HG03095 (cell line): ENCODE measurements around the gene DUSP15.
"Not testable (repeated sequence)": the region's sequence is repeated elsewhere in the genome, so short reads cannot be mapped to it uniquely, and the experiment has no call there.

Experiments
- ATAC-seq: cut with Tn5 transposase; IDR thresholded peaks from one replicate; pipeline ENCODE4 v1.9.1; 2021; ENCODE audit warnings: moderate library complexity; ENCODE audit not compliant: unreplicated experiment

The DUSP15 gene

DNA sequence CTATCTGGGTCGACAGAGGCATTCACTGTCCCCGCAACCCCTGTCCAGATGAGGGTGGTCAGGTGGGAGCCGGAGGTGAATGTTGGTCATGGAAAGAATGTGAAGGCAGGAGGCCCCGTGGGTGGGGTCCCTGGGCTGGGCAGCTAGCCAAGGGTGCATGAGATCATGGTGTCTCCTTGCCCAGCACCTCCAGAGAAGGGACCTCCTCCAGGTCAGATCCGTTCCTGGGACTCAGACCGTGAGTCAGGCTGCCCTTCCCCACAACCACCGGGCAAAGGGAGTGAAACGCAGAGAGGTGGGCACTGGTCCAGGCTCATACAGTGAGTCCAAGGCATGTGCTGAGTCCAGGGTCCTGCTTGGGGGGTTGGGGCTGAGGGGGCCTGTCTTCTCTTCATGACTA is 28.4 kb downstream of the DUSP15 start:
- ATAC-seq, result no peak

DNA sequence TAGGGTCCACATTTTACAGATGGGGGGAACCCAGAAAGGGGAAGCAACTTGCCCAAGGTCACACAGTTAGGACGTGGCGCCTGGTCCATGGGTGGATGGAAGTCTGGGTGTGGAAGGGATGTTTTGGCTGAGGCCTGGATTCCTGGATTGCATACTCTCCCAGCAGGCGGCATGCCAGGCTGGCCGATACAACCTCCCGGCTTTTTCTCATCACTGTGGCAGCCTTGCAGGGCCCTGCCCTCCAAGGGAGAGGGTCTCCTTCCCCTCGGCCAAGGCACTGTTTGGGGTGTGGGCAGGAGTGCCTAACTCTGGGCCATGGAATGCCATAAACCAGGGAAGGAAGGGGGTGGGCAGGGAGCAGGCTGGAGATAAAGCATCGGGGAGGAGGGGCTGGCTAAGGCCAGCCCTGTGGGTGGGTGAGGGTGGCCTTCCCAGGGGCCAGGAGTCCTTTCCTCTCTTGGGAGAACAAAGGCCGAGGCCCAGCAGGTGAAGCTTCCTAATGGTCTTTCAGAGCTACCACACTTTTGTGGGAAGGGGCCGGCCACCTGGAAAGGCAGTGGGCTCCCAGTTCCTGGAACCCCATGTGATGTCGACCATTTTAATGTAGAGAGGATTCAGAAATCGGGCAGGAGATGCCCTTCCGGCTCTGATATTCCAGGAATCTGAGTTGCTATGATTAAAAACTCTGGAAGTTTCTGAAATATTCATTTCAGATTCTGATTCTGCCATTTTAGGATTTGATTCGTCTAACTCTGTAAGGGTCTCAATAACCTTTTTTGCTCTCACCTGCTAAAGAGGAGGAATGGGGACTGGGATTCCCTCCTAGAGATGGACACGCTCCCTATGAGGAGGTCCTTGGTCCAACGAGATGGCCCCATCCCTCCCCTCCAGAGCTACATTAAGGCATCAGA is 29.2 kb downstream of the DUSP15 start:
- ATAC-seq, result no peak

DNA sequence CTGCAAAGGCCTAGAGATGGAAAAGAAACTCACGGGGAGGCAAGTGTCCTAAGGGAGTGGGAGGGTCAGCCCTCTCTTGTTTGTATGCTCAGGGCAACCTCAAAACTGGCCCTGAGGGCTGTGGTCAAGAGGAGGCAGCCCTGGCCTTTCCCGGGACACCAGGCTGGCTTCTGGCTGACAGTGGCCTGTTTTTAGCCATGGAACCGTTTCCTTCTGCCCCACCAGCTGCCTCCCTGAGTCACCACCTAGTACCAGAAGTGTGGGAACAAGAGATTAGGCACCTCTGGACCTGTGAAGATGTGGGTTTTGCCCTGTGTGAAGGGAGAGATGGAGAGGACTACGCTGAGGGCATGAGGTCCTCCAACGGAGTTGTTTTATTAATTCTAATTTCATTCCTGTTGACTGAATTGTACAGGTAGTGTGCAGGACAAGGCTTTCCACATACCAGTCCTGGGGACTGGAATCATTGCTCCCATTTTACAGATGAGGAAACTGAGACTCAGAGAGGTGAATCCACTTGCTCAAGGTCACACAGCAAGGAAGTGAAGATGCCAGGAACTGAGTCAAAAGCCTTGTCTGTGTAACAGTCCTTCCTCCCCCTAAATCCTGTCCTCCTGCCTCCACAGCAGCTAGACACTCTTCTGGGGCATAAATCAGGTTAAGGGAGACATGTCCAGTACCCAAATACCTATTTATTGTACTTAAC is 30.4 kb downstream of the DUSP15 start:
- no peak for ATAC-seq

DNA sequence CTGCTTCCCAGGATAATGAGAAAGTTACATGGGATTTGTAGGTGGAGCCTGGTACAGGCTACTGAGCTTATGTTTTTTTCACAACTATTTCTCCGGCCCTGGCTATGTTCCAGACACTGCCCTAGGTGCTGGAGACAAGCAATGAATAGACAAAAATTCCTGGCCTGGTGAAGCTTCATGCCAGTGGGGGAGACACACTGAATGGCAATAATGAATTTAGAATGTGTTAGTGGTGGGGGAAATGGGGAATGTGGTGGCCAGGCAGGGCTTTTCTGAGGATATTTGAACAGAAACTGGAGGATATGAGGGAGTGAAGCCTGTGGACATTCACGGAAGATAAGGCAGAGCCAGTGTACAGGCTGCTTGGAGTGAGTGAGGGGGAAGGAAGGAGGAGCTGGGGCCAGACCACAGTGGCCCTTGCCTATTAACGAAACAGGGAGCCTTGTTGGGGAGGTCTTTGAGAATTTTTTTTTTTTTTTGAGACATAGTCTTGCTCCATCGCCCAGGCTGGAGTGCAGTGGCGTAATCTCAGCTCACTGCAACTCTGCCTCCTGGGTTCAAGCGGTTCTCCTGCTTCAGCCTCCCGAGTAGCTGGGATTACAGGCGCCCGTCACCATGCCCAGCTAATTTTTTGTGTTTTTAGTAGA is 31.6 kb downstream of the DUSP15 start:
- no peak for ATAC-seq

DNA sequence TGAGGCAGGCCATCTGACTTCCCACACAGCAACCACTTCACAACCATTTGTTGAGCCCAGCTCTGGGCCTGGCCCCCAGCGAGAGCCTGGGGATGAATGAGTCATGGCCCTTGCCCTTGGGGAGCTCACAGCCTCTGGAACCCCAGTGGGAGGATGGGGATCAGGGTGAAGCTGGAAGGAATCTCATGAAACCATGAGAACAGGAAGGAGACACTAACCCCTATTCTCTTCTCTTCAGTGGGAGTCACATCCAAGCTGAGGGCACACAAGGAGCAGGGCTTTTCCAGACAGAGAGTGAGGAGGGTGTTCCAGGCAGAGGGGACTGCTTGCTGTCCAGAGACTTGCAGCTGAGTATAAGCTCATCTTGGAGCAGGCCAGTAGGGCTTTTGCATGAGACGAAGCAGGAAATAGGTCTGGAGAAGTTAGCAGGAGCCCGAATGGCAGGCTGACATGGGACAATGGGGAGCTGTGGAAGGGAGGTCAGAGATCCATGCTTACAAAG is 32.4 kb downstream of the DUSP15 start:
- no peak for ATAC-seq

DNA sequence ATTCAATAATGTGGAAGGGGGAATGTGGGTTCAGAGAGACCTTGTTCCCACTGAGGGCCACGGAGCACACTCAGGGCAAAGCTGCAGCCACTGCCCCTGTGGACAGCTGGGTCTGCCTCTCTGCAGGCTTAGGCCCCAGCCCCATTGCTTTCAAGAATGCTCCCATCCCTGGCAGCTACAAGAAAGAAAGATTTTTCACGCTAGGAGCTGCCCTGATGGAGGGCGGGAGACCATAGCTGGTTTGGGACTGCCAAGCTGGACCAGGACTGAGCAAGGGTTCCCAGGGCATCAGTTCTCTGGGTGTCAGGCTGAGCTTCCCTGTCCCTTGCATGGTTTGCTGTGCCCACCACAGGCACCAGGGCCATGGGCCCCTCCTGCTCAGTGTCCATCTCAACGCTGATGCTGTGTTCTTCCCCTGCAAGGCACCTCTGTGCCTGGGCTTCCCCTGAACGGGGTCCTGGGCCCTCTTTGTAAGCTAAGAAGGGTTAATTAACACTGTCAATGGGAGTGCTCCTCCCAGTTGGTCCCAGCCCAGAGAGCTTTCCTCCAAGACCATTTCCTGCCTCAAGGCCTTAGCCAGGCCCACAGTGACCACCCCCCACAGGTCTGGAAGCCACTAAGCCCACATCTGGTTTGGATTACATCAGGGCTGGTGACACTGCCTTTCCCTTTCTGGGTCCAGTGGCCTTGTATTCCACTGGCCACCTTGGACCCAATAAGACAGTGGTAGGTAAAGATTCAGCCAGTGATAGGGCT is 33.3 kb downstream of the DUSP15 start:
- no peak for ATAC-seq

DNA sequence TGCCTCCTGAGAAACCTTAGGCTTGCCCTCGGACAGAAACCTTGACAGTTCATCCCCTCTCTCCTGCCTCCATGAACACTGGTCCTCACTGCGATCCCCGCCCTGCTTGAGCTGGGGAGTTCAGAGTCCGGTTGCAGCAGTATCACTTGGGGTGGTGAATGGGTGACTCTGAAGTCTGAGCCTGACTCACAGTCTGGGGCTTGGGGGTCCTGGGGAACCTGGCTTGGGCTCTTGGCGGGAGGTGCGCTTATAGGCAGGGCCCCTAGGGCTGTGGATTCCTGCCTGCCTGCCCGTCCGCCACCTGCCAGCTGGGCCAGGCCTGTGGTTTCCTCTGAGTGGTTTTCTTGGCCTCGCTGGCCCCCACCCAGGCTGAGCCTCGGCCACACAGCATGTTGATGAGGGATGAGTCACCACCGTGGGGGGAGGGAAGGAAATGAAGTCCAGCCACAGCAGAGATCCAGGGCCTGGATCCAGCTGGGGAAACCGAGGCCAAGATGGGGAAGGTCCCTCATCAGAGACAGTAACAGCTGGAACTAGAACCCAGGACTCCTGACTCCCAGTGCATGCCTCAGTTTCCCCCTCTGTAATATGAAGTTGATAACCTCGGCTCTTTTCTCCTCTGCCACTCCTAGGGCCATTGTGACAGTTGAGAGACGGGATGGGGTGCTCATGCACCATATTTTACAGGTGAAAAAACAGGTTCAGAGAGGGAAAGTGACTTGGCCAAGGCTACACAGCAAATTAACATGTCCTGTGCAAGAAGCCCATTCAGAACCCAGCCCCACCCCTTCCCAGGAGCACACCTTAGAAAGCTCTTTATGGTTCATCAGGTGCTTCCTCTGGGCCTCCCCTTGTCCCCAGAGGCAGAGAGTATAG is 34.1 kb downstream of the DUSP15 start:
- ATAC-seq, result peak; percentile 61

DNA sequence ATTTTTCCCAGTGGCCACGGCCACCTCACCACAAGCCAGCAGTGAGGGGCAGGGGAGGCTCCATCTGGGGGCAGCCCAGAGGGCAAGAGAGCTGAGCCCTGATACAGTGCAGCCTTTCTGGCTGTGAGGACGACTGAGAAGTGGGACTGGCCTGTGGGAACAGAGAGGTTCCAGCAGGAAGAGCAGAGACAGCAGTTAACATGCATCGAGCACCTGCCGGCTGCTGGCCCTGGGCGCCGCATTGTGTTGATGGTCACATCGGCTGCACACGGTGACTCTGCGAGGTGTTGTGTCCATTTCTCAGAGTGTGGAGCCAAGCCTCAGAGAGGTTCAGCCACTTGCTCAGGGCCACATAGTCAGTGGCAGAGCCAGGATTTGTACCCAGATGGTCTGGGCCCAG is 34.8 kb downstream of the DUSP15 start:
- no peak for ATAC-seq

DNA sequence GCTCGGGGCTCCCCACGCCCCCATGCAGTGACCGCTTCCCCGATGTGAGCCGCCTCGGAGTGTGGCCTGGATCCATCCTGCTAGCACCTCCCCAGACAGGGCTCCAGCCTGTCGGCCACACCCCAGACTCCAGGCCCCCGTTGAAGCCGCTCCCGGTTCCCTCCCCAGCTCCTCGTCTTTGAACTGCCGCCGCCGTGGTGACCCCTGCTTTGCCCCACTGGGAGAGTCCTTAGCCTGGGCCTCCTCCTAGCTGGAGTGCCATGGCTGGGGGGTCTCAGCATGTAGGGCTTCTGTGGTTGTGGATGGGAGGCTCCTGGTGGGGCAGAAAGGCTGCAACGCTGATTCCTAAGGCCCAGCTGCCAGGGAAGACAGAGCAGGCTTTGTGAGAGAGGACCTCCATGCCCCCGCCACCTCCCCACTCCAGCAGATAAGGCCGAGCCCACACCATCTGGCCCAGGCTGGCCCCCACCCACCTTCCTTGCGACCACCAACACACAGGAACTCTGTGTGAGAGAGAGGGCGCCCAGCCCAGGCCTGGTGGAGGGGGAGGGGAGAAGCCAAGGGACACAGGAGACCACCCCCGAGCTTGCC is 36.3 kb downstream of the DUSP15 start:
- no peak for ATAC-seq

DNA sequence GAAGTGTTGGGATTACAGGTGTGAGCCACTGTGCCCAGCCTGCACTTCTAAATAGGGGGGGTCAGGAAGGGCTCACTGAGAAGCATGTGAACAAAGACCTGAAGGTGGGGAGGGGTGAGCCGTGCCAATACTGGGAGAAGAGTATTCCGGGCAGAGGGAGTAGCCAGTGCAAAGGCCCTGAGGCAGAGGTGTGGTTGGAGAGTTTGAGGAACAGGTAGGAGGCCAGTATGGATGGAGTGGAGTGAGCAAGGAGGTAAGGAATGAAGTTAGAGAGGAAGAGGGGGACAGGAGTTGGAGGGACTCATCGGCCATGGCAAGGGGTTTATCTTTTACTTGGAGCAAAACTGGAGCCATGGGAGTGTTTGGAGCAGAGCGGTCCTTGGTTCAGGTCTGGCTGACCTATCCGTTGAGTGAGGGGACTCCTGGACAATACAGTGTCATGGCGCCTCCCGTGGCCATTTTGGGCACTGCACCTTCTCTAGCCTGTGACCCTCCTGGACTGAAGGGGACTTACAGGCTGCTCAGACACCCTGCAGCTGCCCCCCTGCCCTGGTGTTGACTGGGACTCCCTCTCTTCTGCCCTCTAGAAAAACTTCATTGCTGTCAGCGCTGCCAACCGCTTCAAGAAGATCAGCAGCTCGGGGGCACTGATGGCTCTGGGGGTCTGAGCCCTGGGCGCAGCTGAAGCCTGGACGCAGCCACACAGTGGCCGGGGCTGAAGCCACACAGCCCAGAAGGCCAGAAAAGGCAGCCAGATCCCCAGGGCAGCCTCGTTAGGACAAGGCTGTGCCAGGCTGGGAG is 37.0 kb downstream of the DUSP15 start:
- no peak for ATAC-seq

DNA sequence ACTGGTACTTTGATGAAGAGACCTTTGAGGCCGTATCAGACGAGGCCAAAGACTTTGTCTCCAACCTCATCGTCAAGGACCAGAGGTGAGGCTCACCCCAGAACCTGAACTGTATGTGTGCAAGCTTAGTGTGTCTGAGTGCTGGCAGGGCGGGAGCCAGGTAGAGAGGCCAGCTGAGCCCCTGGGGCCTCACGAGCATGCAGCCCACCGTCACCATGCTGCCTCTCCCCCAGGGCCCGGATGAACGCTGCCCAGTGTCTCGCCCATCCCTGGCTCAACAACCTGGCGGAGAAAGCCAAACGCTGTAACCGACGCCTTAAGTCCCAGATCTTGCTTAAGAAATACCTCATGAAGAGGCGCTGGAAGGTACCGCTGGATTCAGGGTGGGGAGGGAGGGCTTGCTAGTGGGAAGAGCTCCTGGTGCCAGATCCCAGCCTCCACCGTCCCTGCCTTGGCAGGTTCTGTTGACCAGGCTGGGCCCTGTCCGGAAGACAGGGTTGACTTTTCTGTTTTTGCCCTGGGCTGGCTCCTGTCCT is 38.5 kb downstream of the DUSP15 start:
- no peak for ATAC-seq

DNA sequence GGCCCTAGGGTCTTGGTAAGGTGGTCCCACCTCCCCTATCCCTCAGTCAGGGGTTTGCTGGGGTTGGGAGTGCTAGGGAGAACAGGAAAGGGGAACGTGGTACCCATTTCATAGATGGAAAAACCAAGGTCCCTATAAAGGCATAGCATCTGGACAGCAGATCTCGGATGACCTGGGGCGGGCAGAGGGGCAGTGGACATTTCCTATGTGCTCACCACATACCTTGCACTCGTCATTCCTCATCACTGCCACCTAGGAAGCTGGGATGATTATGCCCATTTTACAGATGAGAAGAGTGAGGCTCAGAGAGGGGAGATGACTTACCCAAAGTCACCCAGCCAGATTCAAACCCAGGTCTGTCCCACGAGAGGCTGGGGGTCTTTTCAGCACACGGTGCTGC is 39.1 kb downstream of the DUSP15 start:
- ATAC-seq, result no peak

DNA sequence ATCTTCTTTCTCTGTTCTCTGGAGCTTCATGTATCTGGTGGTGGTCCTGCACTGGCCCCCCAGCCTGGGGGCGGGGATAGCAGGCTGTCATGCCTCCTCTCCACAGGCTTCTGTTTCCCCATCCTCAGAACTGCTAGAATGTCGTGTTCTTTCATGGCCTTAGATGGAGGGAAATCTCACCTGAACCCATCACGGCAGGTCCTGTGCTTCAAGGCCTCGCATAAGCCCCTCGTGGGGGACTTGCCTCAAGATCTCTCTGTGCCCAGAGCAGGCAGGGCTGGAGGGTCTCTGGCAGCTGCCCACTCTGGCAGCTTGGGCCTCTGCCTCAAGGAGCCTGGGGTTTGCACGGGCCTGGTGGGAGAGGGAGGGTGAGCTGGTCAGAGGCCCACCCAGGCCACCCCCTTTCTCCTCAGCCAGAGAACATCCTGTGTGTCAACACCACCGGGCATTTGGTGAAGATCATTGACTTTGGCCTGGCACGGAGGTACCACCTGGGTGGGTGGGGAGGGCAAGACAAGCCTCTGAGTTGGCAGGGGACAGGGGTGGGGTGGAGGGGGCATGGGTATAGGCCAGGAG is 39.8 kb downstream of the DUSP15 start:
- ATAC-seq, result no peak

DNA sequence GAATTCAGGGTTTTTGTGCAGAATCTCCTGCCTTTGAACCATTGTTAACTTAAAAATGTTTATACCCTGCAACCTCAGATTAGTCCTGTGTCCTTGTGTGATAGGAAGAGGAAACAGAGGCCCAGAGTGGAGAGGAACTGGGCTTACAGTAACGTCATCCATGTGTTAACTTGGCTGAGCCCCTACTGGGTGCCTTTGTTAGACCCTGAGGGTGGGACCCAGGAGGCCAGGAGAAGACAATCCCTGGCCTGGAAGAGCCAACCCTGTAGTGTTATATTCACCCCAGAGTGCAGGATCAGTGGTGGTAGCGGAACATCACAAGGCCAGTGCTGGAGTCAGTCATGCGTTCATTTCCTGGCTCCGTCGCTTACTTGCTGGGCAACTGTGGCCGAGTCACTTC is 40.6 kb downstream of the DUSP15 start:
- no peak for ATAC-seq

DNA sequence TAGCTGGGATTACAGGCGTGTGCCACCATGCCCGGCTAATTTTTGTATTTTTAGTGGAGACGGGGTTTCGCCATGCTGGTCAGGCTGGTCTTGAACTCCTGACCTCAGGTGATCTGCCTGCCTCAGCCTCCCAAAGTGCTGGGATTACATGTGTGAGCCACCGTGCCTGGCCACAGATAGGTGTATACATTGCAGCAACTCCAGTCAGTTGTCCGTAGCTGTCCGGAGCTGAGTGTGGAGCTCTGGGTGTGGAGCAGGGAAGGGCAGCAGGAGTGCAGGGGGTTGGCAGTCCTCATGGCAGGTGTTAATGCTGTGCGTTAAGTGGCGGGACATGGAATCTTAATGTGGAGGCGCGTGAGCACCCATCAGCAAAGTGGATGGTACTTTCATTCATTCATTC is 42.3 kb downstream of the DUSP15 start:
- not testable (repeated sequence) for ATAC-seq

DNA sequence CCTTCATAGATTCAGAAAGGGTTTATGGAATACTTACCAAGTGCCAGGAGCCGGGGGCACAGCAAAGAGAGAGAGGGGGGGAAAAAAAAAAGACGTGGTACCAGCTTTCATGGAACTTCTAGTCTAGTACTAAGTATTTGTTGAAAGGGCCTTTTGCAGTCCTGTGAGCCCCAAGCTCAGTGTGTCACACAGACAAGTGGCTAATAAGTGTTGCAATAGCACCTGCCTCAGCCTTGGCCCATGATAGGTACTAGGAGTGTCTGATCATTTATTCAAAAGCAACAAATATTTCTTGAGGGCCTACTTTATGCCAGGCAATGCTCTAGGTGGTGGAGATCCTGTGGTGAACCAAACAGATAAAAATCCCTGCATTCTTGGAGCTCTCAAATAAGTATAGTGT is 43.3 kb downstream of the DUSP15 start:
- no peak for ATAC-seq

DNA sequence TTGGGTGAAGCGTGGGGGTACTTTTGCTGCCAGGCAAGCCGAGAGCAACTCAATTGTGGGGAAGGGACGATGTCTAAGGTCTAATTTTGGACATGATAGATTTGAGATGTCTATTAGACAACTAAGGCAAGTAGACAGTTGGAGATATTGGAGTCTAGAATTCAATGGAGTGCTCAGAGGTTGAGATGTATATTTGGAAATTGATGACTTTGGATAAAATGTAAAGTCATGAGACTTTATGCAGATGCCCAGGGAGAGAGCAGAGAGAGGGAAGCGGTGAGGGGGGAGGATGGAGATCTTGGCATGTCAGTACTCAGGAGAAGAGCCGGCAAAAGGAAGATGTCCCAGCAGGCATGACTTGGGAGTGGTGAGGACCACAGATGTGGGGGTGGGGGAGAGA is 44.3 kb downstream of the DUSP15 start:
- no peak for ATAC-seq
